ENCODE measurements around the gene CNEP1R1. TPM values are rescaled to one million over a fixed set of nuclear protein-coding genes. Genes with fewer than 3 reads are reported as not detected.

Gene CNEP1R1
- total RNA-seq, 1 experiment from 2014 or later: 13.8 TPM

DNA sequence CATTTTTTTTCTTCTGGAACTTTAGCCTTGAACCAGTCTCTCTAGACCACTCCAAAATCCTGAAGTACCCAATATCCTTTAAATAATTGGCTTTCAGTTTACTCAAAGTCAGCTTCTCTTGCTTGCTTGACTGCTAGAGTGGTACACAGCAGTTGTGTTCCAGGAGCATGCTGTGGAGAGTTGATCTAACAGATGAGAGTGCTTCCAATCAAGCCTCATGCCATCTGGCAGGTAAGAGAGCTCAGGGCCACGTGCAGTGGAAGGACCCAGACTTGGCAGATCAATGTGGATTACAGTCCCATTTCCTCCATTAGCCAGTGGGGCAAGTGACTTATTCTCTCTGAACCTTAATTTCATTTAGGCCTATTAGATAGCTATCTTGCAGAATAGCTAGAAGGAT lies 15.7 kb downstream of the CNEP1R1 start (continued):
- TF ChIP-seq AFF4 (CRISPR knock-in tag; IDR thresholded peaks at IDR 0.05; ENCODE audit: borderline replicate concordance): no peak

- TF ChIP-seq, protein P1, sequence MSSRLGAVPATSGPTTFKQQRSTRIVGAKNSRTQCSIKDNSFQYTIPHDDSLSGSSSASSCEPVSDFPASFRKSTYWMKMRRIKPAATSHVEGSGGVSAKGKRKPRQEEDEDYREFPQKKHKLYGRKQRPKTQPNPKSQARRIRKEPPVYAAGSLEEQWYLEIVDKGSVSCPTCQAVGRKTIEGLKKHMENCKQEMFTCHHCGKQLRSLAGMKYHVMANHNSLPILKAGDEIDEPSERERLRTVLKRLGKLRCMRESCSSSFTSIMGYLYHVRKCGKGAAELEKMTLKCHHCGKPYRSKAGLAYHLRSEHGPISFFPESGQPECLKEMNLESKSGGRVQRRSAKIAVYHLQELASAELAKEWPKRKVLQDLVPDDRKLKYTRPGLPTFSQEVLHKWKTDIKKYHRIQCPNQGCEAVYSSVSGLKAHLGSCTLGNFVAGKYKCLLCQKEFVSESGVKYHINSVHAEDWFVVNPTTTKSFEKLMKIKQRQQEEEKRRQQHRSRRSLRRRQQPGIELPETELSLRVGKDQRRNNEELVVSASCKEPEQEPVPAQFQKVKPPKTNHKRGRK (CRISPR knock-in tag; IDR thresholded peaks at IDR 0.05; ENCODE audit: borderline replicate concordance): peak; percentile 35; the same call in 1 of the 2 replicates
- TF ChIP-seq, protein P2, sequence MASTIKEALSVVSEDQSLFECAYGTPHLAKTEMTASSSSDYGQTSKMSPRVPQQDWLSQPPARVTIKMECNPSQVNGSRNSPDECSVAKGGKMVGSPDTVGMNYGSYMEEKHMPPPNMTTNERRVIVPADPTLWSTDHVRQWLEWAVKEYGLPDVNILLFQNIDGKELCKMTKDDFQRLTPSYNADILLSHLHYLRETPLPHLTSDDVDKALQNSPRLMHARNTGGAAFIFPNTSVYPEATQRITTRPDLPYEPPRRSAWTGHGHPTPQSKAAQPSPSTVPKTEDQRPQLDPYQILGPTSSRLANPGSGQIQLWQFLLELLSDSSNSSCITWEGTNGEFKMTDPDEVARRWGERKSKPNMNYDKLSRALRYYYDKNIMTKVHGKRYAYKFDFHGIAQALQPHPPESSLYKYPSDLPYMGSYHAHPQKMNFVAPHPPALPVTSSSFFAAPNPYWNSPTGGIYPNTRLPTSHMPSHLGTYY (CRISPR knock-in tag; IDR thresholded peaks at IDR 0.05): no peak
- TF ChIP-seq ESRRA (CRISPR knock-in tag; IDR thresholded peaks at IDR 0.05; ENCODE audit: borderline replicate concordance): no peak
- TF ChIP-seq, protein P3, sequence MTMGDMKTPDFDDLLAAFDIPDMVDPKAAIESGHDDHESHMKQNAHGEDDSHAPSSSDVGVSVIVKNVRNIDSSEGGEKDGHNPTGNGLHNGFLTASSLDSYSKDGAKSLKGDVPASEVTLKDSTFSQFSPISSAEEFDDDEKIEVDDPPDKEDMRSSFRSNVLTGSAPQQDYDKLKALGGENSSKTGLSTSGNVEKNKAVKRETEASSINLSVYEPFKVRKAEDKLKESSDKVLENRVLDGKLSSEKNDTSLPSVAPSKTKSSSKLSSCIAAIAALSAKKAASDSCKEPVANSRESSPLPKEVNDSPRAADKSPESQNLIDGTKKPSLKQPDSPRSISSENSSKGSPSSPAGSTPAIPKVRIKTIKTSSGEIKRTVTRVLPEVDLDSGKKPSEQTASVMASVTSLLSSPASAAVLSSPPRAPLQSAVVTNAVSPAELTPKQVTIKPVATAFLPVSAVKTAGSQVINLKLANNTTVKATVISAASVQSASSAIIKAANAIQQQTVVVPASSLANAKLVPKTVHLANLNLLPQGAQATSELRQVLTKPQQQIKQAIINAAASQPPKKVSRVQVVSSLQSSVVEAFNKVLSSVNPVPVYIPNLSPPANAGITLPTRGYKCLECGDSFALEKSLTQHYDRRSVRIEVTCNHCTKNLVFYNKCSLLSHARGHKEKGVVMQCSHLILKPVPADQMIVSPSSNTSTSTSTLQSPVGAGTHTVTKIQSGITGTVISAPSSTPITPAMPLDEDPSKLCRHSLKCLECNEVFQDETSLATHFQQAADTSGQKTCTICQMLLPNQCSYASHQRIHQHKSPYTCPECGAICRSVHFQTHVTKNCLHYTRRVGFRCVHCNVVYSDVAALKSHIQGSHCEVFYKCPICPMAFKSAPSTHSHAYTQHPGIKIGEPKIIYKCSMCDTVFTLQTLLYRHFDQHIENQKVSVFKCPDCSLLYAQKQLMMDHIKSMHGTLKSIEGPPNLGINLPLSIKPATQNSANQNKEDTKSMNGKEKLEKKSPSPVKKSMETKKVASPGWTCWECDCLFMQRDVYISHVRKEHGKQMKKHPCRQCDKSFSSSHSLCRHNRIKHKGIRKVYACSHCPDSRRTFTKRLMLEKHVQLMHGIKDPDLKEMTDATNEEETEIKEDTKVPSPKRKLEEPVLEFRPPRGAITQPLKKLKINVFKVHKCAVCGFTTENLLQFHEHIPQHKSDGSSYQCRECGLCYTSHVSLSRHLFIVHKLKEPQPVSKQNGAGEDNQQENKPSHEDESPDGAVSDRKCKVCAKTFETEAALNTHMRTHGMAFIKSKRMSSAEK (CRISPR knock-in tag; IDR thresholded peaks at IDR 0.05; ENCODE audit: borderline replicate concordance): no peak
- Mint-ChIP-seq H3K27ac (no peak overlapping the region), H3K36me3 (no peaks in the 10 kb centered on the region), H3K27me3 (ENCODE audit: low read depth) (no peaks in the 10 kb centered on the region), H3K4me1 (peaks cover 10% of the 10 kb centered on the region), H3K4me3 (no peak overlapping the region), H3K9me3 (no peaks in the 10 kb centered on the region)
- no peak for ATAC-seq
- DNase-seq (ENCODE audit: low spot score): no peak
- ChIA-PET CTCF (interaction anchor here (1.9 kb wide), 1 partner anchor 18 kb away, joined by 10 read pairs; the partner anchor contains the start of gene CNEP1R1), POLR2A (no interaction called here)
Observed at GRCh38 chr16:50043358-50043757, 18.3 kb downstream of the CNEP1R1 start.

- DNase-seq (ENCODE audit: low spot score) (no peak), ATAC-seq (no peak)
- H3K36me3 Mint-ChIP-seq: no peaks in the 10 kb centered on the region
- peaks cover 3% of the 10 kb centered on the region; the same call in 1 of the 2 replicates for H3K4me1 Mint-ChIP-seq
- no peaks in the 10 kb centered on the region for H3K27me3 Mint-ChIP-seq (ENCODE audit: low read depth)
- H3K27ac Mint-ChIP-seq: no peak overlapping the region
- no peaks in the 10 kb centered on the region for H3K9me3 Mint-ChIP-seq
- ChIA-PET POLR2A (interaction anchor here (0.6 kb wide), 1 partner anchor 488 kb away, joined by 3 read pairs; no protein-coding TSS in a partner anchor), CTCF (no interaction called here)
- no peak overlapping the region for H3K4me3 Mint-ChIP-seq
- TF ChIP-seq ZSCAN18 (CRISPR knock-in tag; IDR thresholded peaks at IDR 0.05) (no peak), ZNF138 (CRISPR knock-in tag; conservative IDR thresholded peaks at IDR 0.05) (no peak), NR2C2 (CRISPR knock-in tag; IDR thresholded peaks at IDR 0.05) (no peak), NFE2L1 (CRISPR knock-in tag; IDR thresholded peaks at IDR 0.05) (no peak), ZNF317 (CRISPR knock-in tag; IDR thresholded peaks at IDR 0.05; ENCODE audit: borderline replicate concordance, low read depth) (no peak), ZBTB43 (CRISPR knock-in tag; IDR thresholded peaks at IDR 0.05) (no peak), CTCF (IDR thresholded peaks at IDR 0.05) (no peak), ATF6 (CRISPR knock-in tag; IDR thresholded peaks at IDR 0.05) (no peak)
Observed at GRCh38 chr16:50045412-50045811, 20.4 kb downstream of the CNEP1R1 start.

Data from WTC11 (cell line).